H1 (cell line): ENCODE results near the gene PAK1IP1. TPM values are rescaled to one million over a fixed set of nuclear protein-coding genes. Genes with fewer than 3 reads are reported as not detected.

ENCODE experiments used
- CTCF ChIA-PET: fragments of 300-600 bp; sonication (Branson Sonifier 250); formaldehyde crosslinking; loops from one replicate; lab custom pipeline; 2021; ENCODE audit not compliant: partially characterized antibody; lab: Charles Lee
- POLR2A ChIA-PET: fragments of 300-600 bp; sonication (Branson Sonifier 250); formaldehyde crosslinking; loops from one replicate; lab custom pipeline; 2021; ENCODE audit warnings: inconsistent platforms; ENCODE audit not compliant: partially characterized antibody; lab: Charles Lee
- DNase-seq, 2 experiments: peaks; one replicate each; pipeline versions ENCODE4 v3.0.0 to v3.0.0-alpha.2; 2010 to 2022; ENCODE audit warnings: low spot score in 2 of 2, low read depth in 1 of 2, mixed read lengths in 1 of 2
- FAIRE-seq: peaks from 2 replicates; lab custom pipeline; 2011; peaks lifted over from hg19 to GRCh38; lab: Jason Lieb, UNC
- H2AFZ ChIP-seq: 2 replicates; pipeline ENCODE4 v1.8.1; 2012; ENCODE audit warnings: low read length, inconsistent platforms
- H2AK5ac ChIP-seq: 2 replicates; pipeline ENCODE4 v1.6.1; 2013; ENCODE audit warnings: low read depth, low read length
- H2BK120ac ChIP-seq: replicated peaks from 2 replicates; pipeline ENCODE3; 2013; ENCODE audit warnings: low read depth, low read length, inconsistent platforms
- H2BK12ac ChIP-seq: 2 replicates; pipeline ENCODE4 v1.6.1; 2013; ENCODE audit warnings: low read depth, low read length
- H2BK15ac ChIP-seq: 2 replicates; pipeline ENCODE4 v1.6.1; 2013; ENCODE audit warnings: low read length
- H2BK20ac ChIP-seq: 2 replicates; pipeline ENCODE4 v1.6.1; 2013; ENCODE audit warnings: low read length
- H2BK5ac ChIP-seq: 2 replicates; pipeline ENCODE4 v1.6.1; 2013; ENCODE audit warnings: low read depth, low read length
- H3K14ac ChIP-seq: 2 replicates; pipeline ENCODE4 v1.6.1; 2013; ENCODE audit warnings: inconsistent platforms; ENCODE audit not compliant: insufficient read length
- H3K18ac ChIP-seq: 2 replicates; pipeline ENCODE4 v1.6.1; 2013; ENCODE audit warnings: low read length; ENCODE audit errors: extremely low read depth
- H3K23ac ChIP-seq: 2 replicates; pipeline ENCODE4 v1.6.1; 2013; ENCODE audit warnings: inconsistent platforms; ENCODE audit not compliant: insufficient read length
- H3K23me2 ChIP-seq: 2 replicates; pipeline ENCODE4 v1.6.1; 2013; ENCODE audit warnings: low read depth, low read length
- H3K27ac ChIP-seq: 2 replicates; pipeline ENCODE4 v1.6.1; 2011; ENCODE audit warnings: low read depth, low read length, inconsistent platforms
- H3K27me3 ChIP-seq, 4 experiments: replicated peaks in 1 of 4; 1 replicate in 1 of 4; 2 replicates in 3 of 4; pipeline versions ENCODE4 v1.6.1 to v1.8.1; 2011 to 2013; ENCODE audit warnings: low read length in 3 of 4, mild to moderate bottlenecking in 3 of 4, inconsistent platforms in 2 of 4, mixed read lengths in 2 of 4, moderate library complexity in 1 of 4; ENCODE audit not compliant: control insufficient read depth in 3 of 4, insufficient read depth in 3 of 4; ENCODE audit errors: extremely low read depth in 1 of 4
- H3K36me3 ChIP-seq, 4 experiments: 2 replicates each; pipeline versions ENCODE4 v1.6.1 to v1.8.1; 2011 to 2013; ENCODE audit warnings: mild to moderate bottlenecking in 4 of 4, low read length in 3 of 4, moderate library complexity in 2 of 4, control low read depth in 1 of 4, inconsistent platforms in 1 of 4; ENCODE audit not compliant: insufficient read depth in 4 of 4, control insufficient read depth in 2 of 4
- H3K4ac ChIP-seq: replicated peaks from 2 replicates; pipeline ENCODE3; 2013; ENCODE audit warnings: low read length, low read depth, mixed read lengths, inconsistent platforms; ENCODE audit not compliant: insufficient read length
- H3K4me1 ChIP-seq, 4 experiments: replicated peaks in 1 of 4; 1 replicate in 1 of 4; 2 replicates in 3 of 4; pipeline versions ENCODE4 v1.6.1 to v1.8.1; 2011 to 2013; ENCODE audit warnings: low read length in 3 of 4, inconsistent platforms in 2 of 4, mixed read lengths in 1 of 4; ENCODE audit not compliant: insufficient read depth in 4 of 4, control insufficient read depth in 3 of 4
- H3K4me2 ChIP-seq, 2 experiments: 2 replicates each; pipeline versions ENCODE4 v1.6.1 to v1.8.1; 2011 to 2013; ENCODE audit warnings: low read depth in 2 of 2, low read length in 2 of 2, control low read depth in 1 of 2, inconsistent platforms in 1 of 2, mild to moderate bottlenecking in 1 of 2; ENCODE audit not compliant: insufficient read depth in 1 of 2
- H3K4me3 ChIP-seq, 4 experiments: fragments of 200-600, 300-600 bp in 1 of 4; sonication (generic), shearing (Covaris generic), sonication (Bioruptor Twin) in 1 of 4; 2 replicates each; pipeline versions ENCODE4 v1.5.1 to v1.8.1; 2011 to 2016; ENCODE audit warnings: low read length in 4 of 4, low read depth in 3 of 4, control low read depth in 2 of 4, inconsistent platforms in 2 of 4, mild to moderate bottlenecking in 2 of 4, mixed read lengths in 1 of 4, moderate library complexity in 1 of 4; ENCODE audit not compliant: insufficient read depth in 2 of 4; ENCODE audit errors: extremely low read depth in 1 of 4
- H3K56ac ChIP-seq: replicated peaks from 2 replicates; pipeline ENCODE3; 2013; ENCODE audit warnings: low read depth, mild to moderate bottlenecking, mixed read lengths, low read length, inconsistent platforms; ENCODE audit not compliant: insufficient read length
- H3K79me1 ChIP-seq: 2 replicates; pipeline ENCODE4 v1.6.1; 2013; ENCODE audit warnings: low read depth, low read length, control low read depth
- H3K79me2 ChIP-seq, 2 experiments: 2 replicates each; pipeline versions ENCODE4 v1.6.1 to v1.8.1; 2012 to 2013; ENCODE audit warnings: low read length in 2 of 2, mild to moderate bottlenecking in 2 of 2, inconsistent platforms in 1 of 2; ENCODE audit not compliant: insufficient read depth in 2 of 2, control insufficient read depth in 1 of 2
- H3K9ac ChIP-seq, 4 experiments: replicated peaks in 1 of 4; 1 replicate in 1 of 4; 2 replicates in 3 of 4; pipeline versions ENCODE4 v1.6.1 to v1.8.1; 2011 to 2013; ENCODE audit warnings: low read depth in 3 of 4, low read length in 3 of 4, control low read depth in 2 of 4, mild to moderate bottlenecking in 2 of 4, moderate library complexity in 2 of 4, inconsistent platforms in 1 of 4; ENCODE audit errors: extremely low read depth in 1 of 4
- H3K9me3 ChIP-seq, 2 experiments: 2 replicates each; pipeline versions ENCODE4 v1.6.1 to v1.8.1; 2012 to 2013; ENCODE audit warnings: mild to moderate bottlenecking in 2 of 2, moderate library complexity in 2 of 2, control low read depth in 1 of 2, inconsistent platforms in 1 of 2, low read depth in 1 of 2, low read length in 1 of 2, mixed read lengths in 1 of 2; ENCODE audit not compliant: insufficient read depth in 2 of 2
- H4K20me1 ChIP-seq, 2 experiments: replicated peaks in 1 of 2; 2 replicates each; pipeline versions ENCODE3 to v1.8.1; 2011 to 2013; ENCODE audit warnings: inconsistent platforms in 2 of 2, low read length in 2 of 2, mild to moderate bottlenecking in 1 of 2; ENCODE audit not compliant: insufficient read depth in 2 of 2, control insufficient read depth in 1 of 2
- H4K5ac ChIP-seq: 2 replicates; pipeline ENCODE4 v1.6.1; 2013; ENCODE audit warnings: low read length, low read depth, mixed read lengths, inconsistent platforms; ENCODE audit not compliant: insufficient read length
- H4K8ac ChIP-seq: 2 replicates; pipeline ENCODE4 v1.8.0; 2013; ENCODE audit warnings: mild to moderate bottlenecking, moderate library complexity, low read length, inconsistent platforms; ENCODE audit not compliant: insufficient read depth; ENCODE audit errors: extremely low read depth
- H4K91ac ChIP-seq: replicated peaks from 2 replicates; pipeline ENCODE3; 2013; ENCODE audit warnings: low read length, mixed read lengths, inconsistent platforms; ENCODE audit not compliant: insufficient read length
- BRCA1 ChIP-seq: IDR thresholded peaks from 2 replicates; pipeline ENCODE4 v1.6.1; 2012; ENCODE audit warnings: low read depth, low read length, improper control_type of control experiment
- GTF2F1 ChIP-seq: IDR thresholded peaks from 2 replicates; pipeline ENCODE4 v1.6.1; 2012; ENCODE audit warnings: low read depth, low read length, improper control_type of control experiment, borderline replicate concordance
- RNF2 ChIP-seq: fragments of 200-900, 300-1000 bp; sonication (generic); IDR thresholded peaks from 2 replicates; pipeline ENCODE4 v1.7.1; 2016; ENCODE audit warnings: borderline replicate concordance, low read depth, mild to moderate bottlenecking, antibody characterized with exemption, low read length; ENCODE audit not compliant: poor library complexity, severe bottlenecking; ENCODE audit errors: missing control alignments
- TAF1 ChIP-seq: IDR thresholded peaks from 2 replicates; pipeline ENCODE4 v1.6.1; 2011; ENCODE audit warnings: mild to moderate bottlenecking, low read depth, low read length
- TAF7 ChIP-seq: optimal IDR thresholded peaks from 2 replicates; pipeline ENCODE3; 2011; ENCODE audit warnings: low read depth, mild to moderate bottlenecking, inconsistent platforms, low read length, moderate library complexity, borderline replicate concordance
- WGBS, 2 experiments: shearing (Covaris generic) in 1 of 2; methylation state at CpG; one replicate each; pipeline versions ENCODE4 v1.1.6 to v1.1.7; 2013 to 2015; ENCODE audit warnings: low lambda C conversion rate in 2 of 2, mixed read lengths in 2 of 2, inconsistent platforms in 1 of 2, low coverage in 1 of 2, missing lambda C conversion rate in 1 of 2; ENCODE audit not compliant: insufficient replicate concordance in 2 of 2, insufficient coverage in 1 of 2, insufficient read length in 1 of 2; ENCODE audit errors: extremely low coverage in 1 of 2, missing lambda C conversion rate in 1 of 2; 5-methylcytosine and 5-hydroxymethylcytosine counted together
- polyA plus RNA-seq, 7 experiments: library from polyadenylated mRNA; depleted of rRNA in 3 of 7; stranded (reverse) in 5 of 7; unstranded in 2 of 7; fragments of >200 nt in 5 of 7; fragments of 200-250 nt in 2 of 7; gene quantifications; 1 replicate in 5 of 7; 2 replicates in 1 of 7; 4 replicates in 1 of 7; pipeline versions ENCODE4 v1.2.1 to v1.2.3, GENCODE V29; 2011 to 2013; ENCODE audit warnings: missing spikeins in 2 of 7, mixed read lengths in 2 of 7
- total RNA-seq: library from RNA; stranded (reverse); fragmentation: NEBNext Ultra II Directional; extraction: Animal tissue kit (Norgen Biotek cat#: 25700); gene quantifications from 2 replicates; pipeline ENCODE4 v1.2.1, GENCODE V29; 2021

PAK1IP1 gene
- total and polyA plus RNA-seq, 2 of the 8 experiments (the other 6 are each of a cell fraction or from before 2014, with no cell fraction given): 19.7 to 43.6 TPM

DNA sequence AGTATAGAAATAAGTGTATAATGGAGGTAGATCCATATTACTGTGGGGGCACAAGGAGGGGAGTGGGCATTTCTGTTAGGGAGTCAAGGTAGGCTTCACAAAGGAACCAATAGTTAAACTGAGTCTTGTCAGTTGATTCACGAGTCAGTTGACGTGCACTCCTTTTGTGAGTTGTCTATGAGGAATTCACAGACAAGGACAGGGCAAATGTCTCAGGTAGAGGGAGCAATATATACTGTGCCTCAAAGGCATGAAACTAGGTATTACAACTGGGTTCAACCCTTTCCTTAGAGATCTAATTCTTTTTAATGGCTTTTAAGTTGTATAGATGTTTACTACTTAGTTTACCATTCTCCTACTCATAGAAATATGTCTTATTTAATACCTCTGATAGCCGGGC is 39.1 kb downstream of the PAK1IP1 start:
- H3K23me2 ChIP-seq: no peaks in the 10 kb centered on the region
- H3K27ac ChIP-seq: no peak overlapping the region
- no peaks in the 10 kb centered on the region for H3K27me3 ChIP-seq
- peaks cover 0 to 1% of the 10 kb centered on the region in 2 experiments for H4K20me1 ChIP-seq
- H3K79me2 ChIP-seq: no peaks in the 10 kb centered on the region
- no peak overlapping the region for H2BK120ac ChIP-seq
- H3K4ac ChIP-seq: no peak overlapping the region
- FAIRE-seq (no peak), DNase-seq (no peak)
- CTCF ChIA-PET: interaction anchor here (2.6 kb wide), 1 partner anchor 10 kb away, joined by 7 read pairs; no protein-coding TSS in a partner anchor
- H3K4me1 ChIP-seq: no peaks in the 10 kb centered on the region
- H3K56ac ChIP-seq: no peak overlapping the region
- TF ChIP-seq TAF7 (no peak), BRCA1 (no peak), TAF1 (no peak), GTF2F1 (no peak), RNF2 (no peak)
- WGBS, 2 experiments: 88% methylated on average over 3 of the region's 3 CpGs; no CpG with 5 or more reads in 1 of the 2 experiments
- no peak overlapping the region for H2BK5ac ChIP-seq
- no peak overlapping the region for H2AFZ ChIP-seq
- H2AK5ac ChIP-seq: no peak overlapping the region
- peaks cover 3 to 33% (median 21%) of the 10 kb centered on the region in 4 experiments for H3K36me3 ChIP-seq
- H2BK15ac ChIP-seq: no peak overlapping the region
- H3K9ac ChIP-seq: no peak overlapping the region
- no peak overlapping the region for H3K18ac ChIP-seq
- no peak overlapping the region for H3K14ac ChIP-seq
- no peak overlapping the region for H2BK12ac ChIP-seq
- no peak overlapping the region for H3K4me2 ChIP-seq
- POLR2A ChIA-PET: interaction anchor here (0.6 to 2.8 kb wide), 4 partner anchors 9 to 23 kb away, joined by 4 to 15 read pairs (median 8); partner anchors contain the start of gene TMEM14C
- H4K8ac ChIP-seq: no peak overlapping the region
- H3K23ac ChIP-seq: no peak overlapping the region
- no peak overlapping the region for H4K91ac ChIP-seq
- H2BK20ac ChIP-seq: no peak overlapping the region
- H3K4me3 ChIP-seq: no peak overlapping the region
- no peaks in the 10 kb centered on the region for H3K9me3 ChIP-seq
- no peaks in the 10 kb centered on the region for H3K79me1 ChIP-seq
- H4K5ac ChIP-seq: no peak overlapping the region
